GM19372 (cell line): ENCODE measurements around the gene TCP11.

Experiments used
- ATAC-seq: cut with Tn5 transposase; IDR thresholded peaks from one replicate; pipeline ENCODE4 v1.9.1; 2021; ENCODE audit warnings: mild to moderate bottlenecking, low read depth, moderate library complexity; ENCODE audit not compliant: unreplicated experiment

Gene TCP11

GRCh38 chr6:35068644-35069043, 72.5 kb downstream of the TCP11 start:
- ATAC-seq, result no peak

DNA sequence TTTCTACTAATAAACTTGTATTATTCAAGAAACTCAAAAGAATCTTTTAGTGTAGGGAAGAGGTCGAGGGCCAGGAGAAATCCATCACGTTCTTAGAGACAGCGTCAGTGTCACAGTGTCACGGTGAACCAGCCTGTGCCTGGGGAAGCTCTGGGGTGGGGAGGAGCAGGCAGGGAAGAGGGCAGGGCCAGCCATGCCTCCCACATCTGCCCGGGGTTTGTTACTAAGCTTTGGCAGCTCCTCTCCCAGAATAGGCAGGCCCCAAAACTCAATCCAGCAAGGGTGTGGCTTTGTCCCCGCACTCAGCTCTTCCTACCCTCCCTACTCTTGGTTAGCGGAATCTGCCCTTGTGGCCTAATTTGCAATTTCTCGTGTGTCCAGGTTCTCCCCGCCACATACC, 72.9 kb downstream of the TCP11 start:
- ATAC-seq, result no peak
